ENCODE measurements around the gene OR6J1. TPM values are rescaled to one million over a fixed set of nuclear protein-coding genes. Genes with fewer than 3 reads are reported as not detected.

Gene OR6J1
- total and polyA plus RNA-seq, 2 experiments from 2014 or later: not detected

GRCh38 chr14:22598099-22598895 is 45.9 kb downstream of the OR6J1 start, which contains the start of gene ABHD4:
Gene ABHD4 (plus strand): TSS chr14:22598300. CDS start chr14:22598307, 7 bp downstream.
- Histone ChIP-seq H3K4me1 (ENCODE audit: low read depth) (peaks cover 8% of the 10 kb centered on the region), H3K36me3 (peaks cover 15% of the 10 kb centered on the region), H3K9me3 (ENCODE audit: low read depth) (no peaks in the 10 kb centered on the region), H3K27ac (peak within 1 kb of the TSS; percentile 82), H3K27me3 (no peaks in the 10 kb centered on the region), H3K4me3 (peak within 1 kb of the TSS; percentile 58)
- DNase-seq (ENCODE audit: low read depth in 1 of 2, low spot score in 1 of 2): peak; percentile 75 to 88
- TF ChIP-seq CTCF (IDR thresholded peaks at IDR 0.05; ENCODE audit: low read depth, low read length): no peak

GRCh38 chr14:22597771-22598098 is 46.4 kb downstream of the OR6J1 start:
- DNase-seq (ENCODE audit: low read depth in 1 of 2, low spot score in 1 of 2): peak; percentile 7 to 21
- Histone ChIP-seq H3K4me3 (peak overlapping the region; percentile 58), H3K4me1 (ENCODE audit: low read depth) (peaks cover 8% of the 10 kb centered on the region), H3K27me3 (no peaks in the 10 kb centered on the region), H3K9me3 (ENCODE audit: low read depth) (no peaks in the 10 kb centered on the region), H3K27ac (peak overlapping the region; percentile 82), H3K36me3 (peaks cover 9% of the 10 kb centered on the region)
- TF ChIP-seq CTCF (IDR thresholded peaks at IDR 0.05; ENCODE audit: low read depth, low read length): no peak

GRCh38 chr14:22597265-22597664 is 46.9 kb downstream of the OR6J1 start:
- peaks cover 8% of the 10 kb centered on the region for H3K4me1 ChIP-seq (ENCODE audit: low read depth)
- DNase-seq (ENCODE audit: low read depth in 1 of 2, low spot score in 1 of 2): peak in 1 of 2 donors; percentile 30
- peak overlapping the region; percentile 82 for H3K27ac ChIP-seq
- peaks cover 4% of the 10 kb centered on the region for H3K36me3 ChIP-seq
- no peak overlapping the region for H3K4me3 ChIP-seq
- TF ChIP-seq CTCF (IDR thresholded peaks at IDR 0.05; ENCODE audit: low read depth, low read length): no peak
- H3K9me3 ChIP-seq (ENCODE audit: low read depth): no peaks in the 10 kb centered on the region
- H3K27me3 ChIP-seq: no peaks in the 10 kb centered on the region

GRCh38 chr14:22596354-22596879 is 47.7 kb downstream of the OR6J1 start:
- no peak overlapping the region for H3K4me3 ChIP-seq
- peaks cover 8% of the 10 kb centered on the region for H3K4me1 ChIP-seq (ENCODE audit: low read depth)
- no peaks in the 10 kb centered on the region for H3K9me3 ChIP-seq (ENCODE audit: low read depth)
- no peaks in the 10 kb centered on the region for H3K36me3 ChIP-seq
- H3K27me3 ChIP-seq: no peaks in the 10 kb centered on the region
- DNase-seq (ENCODE audit: low read depth in 1 of 2, low spot score in 1 of 2): no peak
- no peak for TF ChIP-seq CTCF (IDR thresholded peaks at IDR 0.05; ENCODE audit: low read depth, low read length)
- H3K27ac ChIP-seq: no peak overlapping the region

GRCh38 chr14:22594156-22594716 is 49.9 kb downstream of the OR6J1 start:
- Histone ChIP-seq H3K27ac (no peak overlapping the region), H3K9me3 (ENCODE audit: low read depth) (no peaks in the 10 kb centered on the region), H3K4me3 (no peak overlapping the region), H3K27me3 (no peaks in the 10 kb centered on the region), H3K4me1 (ENCODE audit: low read depth) (peaks cover 4% of the 10 kb centered on the region), H3K36me3 (no peaks in the 10 kb centered on the region)
- TF ChIP-seq CTCF (IDR thresholded peaks at IDR 0.05; ENCODE audit: low read depth, low read length): no peak
- DNase-seq (ENCODE audit: low read depth in 1 of 2, low spot score in 1 of 2): peak in 1 of 2 donors; percentile 61

Measured in cardiac muscle cell (in vitro differentiated cells and primary cell).